Measurements from ENCODE around the gene SLC9A3. TPM values are rescaled to one million over a fixed set of nuclear protein-coding genes. Genes with fewer than 3 reads are reported as not detected.

SLC9A3 gene
- total RNA-seq, 4 donors from 2014 or later, result 2.4 to 3.8 (median 3.5) TPM

DNA sequence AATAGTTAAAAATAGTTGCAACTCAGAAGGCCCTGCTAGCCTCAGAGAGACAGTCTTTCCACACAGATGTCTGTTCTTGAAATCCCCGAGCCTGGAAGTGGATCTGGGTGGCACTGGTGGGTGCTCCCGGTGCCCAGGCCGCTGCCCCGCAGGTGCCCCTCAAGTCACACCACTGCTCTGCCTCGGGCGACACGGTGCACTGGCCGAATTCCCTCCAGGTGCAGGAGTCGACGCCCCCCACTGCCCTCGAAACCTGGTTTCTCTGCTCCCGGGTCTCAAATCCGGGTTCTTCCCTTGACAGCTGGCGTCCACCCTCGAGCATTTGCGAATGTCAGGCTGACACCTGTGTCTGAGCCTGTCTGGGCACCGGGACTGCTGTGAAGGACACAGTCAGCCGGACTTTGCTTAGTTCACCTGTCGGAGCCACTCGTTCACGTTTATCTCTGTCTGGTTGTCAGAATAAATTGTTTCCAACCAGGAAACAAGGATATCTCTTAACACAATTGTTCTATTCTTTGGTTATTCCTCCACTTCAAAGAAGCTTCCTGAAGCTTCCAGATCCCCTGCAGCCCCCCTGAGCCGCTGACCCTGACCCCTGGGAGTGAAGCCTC, 27.1 kb downstream of the SLC9A3 start:
- Histone ChIP-seq H3K4me3 (no peak overlapping the region), H3K27me3 (peaks cover 0 to 88% (median 0%) of the 10 kb centered on the region in 4 donors), H3K4me1 (peaks cover 8 to 14% (median 11%) of the 10 kb centered on the region in 3 donors), H3K36me3 (no peaks in the 10 kb centered on the region), H3K27ac (no peak overlapping the region), H3K9me3 (no peaks in the 10 kb centered on the region)
- no peak for DNase-seq
- WGBS, 2 donors, result 70 to 77% methylated on average over 10 to 22 of the region's 22 CpGs
- no peak for TF ChIP-seq POLR2A (IDR thresholded peaks at IDR 0.05)
- TF ChIP-seq, protein P1, sequence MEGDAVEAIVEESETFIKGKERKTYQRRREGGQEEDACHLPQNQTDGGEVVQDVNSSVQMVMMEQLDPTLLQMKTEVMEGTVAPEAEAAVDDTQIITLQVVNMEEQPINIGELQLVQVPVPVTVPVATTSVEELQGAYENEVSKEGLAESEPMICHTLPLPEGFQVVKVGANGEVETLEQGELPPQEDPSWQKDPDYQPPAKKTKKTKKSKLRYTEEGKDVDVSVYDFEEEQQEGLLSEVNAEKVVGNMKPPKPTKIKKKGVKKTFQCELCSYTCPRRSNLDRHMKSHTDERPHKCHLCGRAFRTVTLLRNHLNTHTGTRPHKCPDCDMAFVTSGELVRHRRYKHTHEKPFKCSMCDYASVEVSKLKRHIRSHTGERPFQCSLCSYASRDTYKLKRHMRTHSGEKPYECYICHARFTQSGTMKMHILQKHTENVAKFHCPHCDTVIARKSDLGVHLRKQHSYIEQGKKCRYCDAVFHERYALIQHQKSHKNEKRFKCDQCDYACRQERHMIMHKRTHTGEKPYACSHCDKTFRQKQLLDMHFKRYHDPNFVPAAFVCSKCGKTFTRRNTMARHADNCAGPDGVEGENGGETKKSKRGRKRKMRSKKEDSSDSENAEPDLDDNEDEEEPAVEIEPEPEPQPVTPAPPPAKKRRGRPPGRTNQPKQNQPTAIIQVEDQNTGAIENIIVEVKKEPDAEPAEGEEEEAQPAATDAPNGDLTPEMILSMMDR (IDR thresholded peaks at IDR 0.05), result no peak
- intact Hi-C loops (cut with DNase I), result no loop called here

DNA sequence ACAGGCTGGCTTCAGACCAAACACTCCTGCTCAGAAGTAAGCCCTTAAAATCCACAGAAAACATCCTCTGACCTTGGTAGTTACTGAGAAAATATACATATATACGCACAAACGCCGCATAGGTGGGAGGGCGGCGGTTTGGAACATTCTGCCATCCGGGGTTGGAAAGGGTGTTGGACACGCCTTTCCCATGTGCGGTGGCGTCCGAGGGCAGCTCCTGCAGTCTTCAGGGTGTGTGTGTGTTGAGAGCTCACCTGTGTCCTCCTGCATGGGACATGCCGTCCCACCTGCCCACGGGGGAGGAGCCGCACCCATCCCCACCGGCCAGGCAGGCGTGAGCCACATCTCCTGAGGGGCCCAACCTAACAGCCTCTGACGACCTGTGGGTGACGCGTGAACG, 28.2 kb downstream of the SLC9A3 start:
- intact Hi-C loops (cut with DNase I), result no loop called here
- H3K4me1 ChIP-seq, result peaks cover 0 to 2% (median 2%) of the 10 kb centered on the region in 3 donors
- H3K36me3 ChIP-seq, result no peaks in the 10 kb centered on the region
- no peak overlapping the region for H3K4me3 ChIP-seq
- DNase-seq, result no peak
- H3K27me3 ChIP-seq, result peaks cover 0 to 86% (median 0%) of the 10 kb centered on the region in 4 donors
- TF ChIP-seq POLR2A (IDR thresholded peaks at IDR 0.05), result no peak
- TF ChIP-seq, protein P1 (IDR thresholded peaks at IDR 0.05), result no peak
- H3K9me3 ChIP-seq, result no peaks in the 10 kb centered on the region
- WGBS, 2 donors, result 40 to 56% methylated on average over 15 to 16 of the region's 19 CpGs
- H3K27ac ChIP-seq, result no peak overlapping the region

DNA sequence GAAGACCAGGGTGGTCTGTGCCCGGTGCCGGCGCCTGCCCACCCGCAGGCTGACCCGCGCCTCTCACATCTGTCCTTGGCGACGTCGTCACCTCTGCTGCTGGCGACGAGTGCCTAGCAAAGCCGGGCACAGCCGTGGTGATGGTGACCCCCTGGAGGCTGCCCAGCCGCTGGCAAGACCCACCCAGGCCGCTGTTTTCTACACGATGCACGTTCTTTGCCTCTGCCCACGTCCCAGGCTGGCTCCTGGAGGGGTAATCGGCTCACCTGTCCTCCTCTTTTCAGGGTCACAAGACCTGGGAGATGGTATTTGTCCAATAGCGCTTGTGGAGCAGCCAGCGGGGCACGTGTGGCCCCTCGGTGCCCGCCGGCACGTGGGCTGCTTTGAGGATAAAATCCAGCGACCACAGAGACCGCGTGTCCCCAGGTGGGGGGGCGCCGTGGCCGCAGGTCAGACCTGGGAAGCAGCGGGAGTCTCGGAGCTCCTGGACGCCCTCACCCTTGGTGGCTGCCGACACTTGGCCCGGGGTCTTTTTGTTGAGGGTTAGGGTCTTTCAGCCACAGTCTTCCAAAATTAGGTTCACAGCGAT, 29.5 kb downstream of the SLC9A3 start:
- intact Hi-C loops (cut with DNase I), result no loop called here
- TF ChIP-seq, protein P1 (IDR thresholded peaks at IDR 0.05), result no peak
- TF ChIP-seq POLR2A (IDR thresholded peaks at IDR 0.05), result no peak
- H3K36me3 ChIP-seq, result no peaks in the 10 kb centered on the region
- H3K9me3 ChIP-seq, result no peaks in the 10 kb centered on the region
- H3K27ac ChIP-seq, result no peak overlapping the region
- H3K27me3 ChIP-seq, result peaks cover 0 to 83% (median 0%) of the 10 kb centered on the region in 4 donors
- 88 to 90% methylated on average over 12 to 20 of the region's 38 CpGs for WGBS, 2 donors
- no peak for DNase-seq
- H3K4me3 ChIP-seq, result no peak overlapping the region
- H3K4me1 ChIP-seq, result no peaks in the 10 kb centered on the region

- intact Hi-C loops (cut with DNase I), result no loop called here
- Histone ChIP-seq H3K36me3 (no peaks in the 10 kb centered on the region), H3K27ac (no peak overlapping the region), H3K4me3 (no peak overlapping the region), H3K4me1 (no peaks in the 10 kb centered on the region), H3K27me3 (peaks cover 0 to 79% (median 0%) of the 10 kb centered on the region in 4 donors), H3K9me3 (no peaks in the 10 kb centered on the region)
- 55 to 82% methylated on average over 6 to 8 of the region's 13 CpGs for WGBS, 2 donors
- no peak for DNase-seq
- TF ChIP-seq, protein P1 (IDR thresholded peaks at IDR 0.05), result no peak
- TF ChIP-seq POLR2A (IDR thresholded peaks at IDR 0.05), result no peak
Observed at GRCh38 chr5:493758-494157, 30.5 kb downstream of the SLC9A3 start.

DNA sequence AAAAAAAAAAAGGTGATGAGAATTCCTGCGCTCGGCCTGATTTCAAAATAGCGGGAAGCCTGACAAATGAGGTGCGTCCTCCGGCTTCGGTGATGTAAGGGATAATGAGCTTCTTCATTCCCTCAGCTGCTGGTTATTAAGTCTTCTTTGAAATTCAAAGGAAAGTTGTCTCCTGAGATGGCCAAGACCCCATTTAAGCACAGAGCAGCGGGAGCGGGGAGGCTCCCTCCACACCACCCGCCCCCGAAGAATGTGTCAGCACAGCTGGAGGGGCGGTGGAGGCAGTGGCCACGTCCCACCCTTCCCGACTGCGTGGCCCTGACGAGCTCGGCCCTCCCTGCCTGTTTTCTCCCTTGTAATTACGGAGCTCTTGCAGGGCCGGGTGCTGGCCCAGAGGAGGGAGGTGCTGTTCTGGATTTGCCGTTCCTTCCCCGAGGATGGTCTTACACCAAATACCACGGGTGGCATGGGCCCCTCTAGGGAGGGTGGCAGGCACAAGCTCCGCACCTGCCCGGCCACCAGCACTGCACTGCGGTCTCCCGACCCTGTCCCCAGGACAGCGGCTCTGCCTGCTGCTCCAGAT, 31.0 kb downstream of the SLC9A3 start:
- Histone ChIP-seq H3K27ac (no peak overlapping the region), H3K36me3 (no peaks in the 10 kb centered on the region), H3K4me3 (no peak overlapping the region), H3K9me3 (no peaks in the 10 kb centered on the region), H3K4me1 (no peaks in the 10 kb centered on the region), H3K27me3 (peaks cover 0 to 74% (median 0%) of the 10 kb centered on the region in 4 donors)
- WGBS, 2 donors, result 66 to 67% methylated on average over 8 to 19 of the region's 26 CpGs
- intact Hi-C loops (cut with DNase I), result no loop called here
- no peak for TF ChIP-seq POLR2A (IDR thresholded peaks at IDR 0.05)
- TF ChIP-seq, protein P1 (IDR thresholded peaks at IDR 0.05), result no peak
- DNase-seq, result no peak

Measured in esophagus squamous epithelium (tissue), 5 donors.